DMS53 (cell line): Measurements from ENCODE around the gene SERGEF.

ENCODE experiments used
- DNase-seq: peaks from one replicate; lab custom pipeline; 2025; lab: John Stamatoyannopoulos, UW

Gene SERGEF

GRCh38 chr11:17770917-17771316 lies 241.9 kb downstream of the SERGEF start:
- no peak for DNase-seq

GRCh38 chr11:17770048-17770652 lies 242.7 kb downstream of the SERGEF start:
- DNase-seq, result peak; percentile 94

DNA sequence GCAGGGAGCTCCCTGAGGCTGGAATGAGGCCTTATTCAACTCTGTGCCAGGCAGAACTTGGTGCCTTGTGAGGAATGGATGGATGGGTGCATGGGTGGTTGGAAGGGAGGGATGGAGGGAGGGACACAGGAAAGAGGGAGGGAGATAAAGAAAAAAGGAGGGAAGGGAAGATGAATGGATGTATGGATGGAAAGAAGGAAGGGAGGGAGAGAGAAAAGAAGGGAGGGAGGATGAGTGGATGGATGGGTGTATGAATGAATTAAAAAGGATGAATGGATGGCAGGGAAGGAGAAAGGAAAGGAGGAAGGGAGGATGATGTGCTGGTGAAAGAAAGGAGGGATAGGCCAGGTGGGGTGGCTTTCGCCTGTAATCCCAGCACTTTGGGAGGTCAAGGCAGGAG lies 243.6 kb downstream of the SERGEF start:
- no peak for DNase-seq

GRCh38 chr11:17768547-17768946 lies 244.3 kb downstream of the SERGEF start:
- no peak for DNase-seq

GRCh38 chr11:17767914-17768313 lies 244.9 kb downstream of the SERGEF start:
- DNase-seq, result no peak

GRCh38 chr11:17767301-17767885 lies 245.5 kb downstream of the SERGEF start:
- DNase-seq, result no peak

DNA sequence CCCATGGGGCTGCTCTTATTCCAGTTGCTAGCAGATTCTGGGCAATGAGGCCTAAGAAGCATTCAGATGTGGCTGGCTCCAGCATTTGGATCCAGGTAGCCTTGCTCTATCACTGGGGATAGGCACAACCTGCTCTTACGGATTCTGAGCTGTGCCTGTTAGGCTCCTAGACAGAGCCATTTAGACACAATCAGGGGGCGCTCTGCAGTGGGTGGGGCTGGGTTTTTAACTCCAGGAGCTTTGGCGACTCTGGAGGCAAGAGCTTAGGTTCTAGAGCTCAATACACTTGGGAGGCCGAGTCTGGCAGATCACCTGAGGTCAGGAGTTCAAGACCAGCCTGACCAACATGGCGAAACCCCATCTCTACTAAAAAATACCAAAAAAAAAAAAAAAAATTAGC lies 246.3 kb downstream of the SERGEF start:
- no peak for DNase-seq

GRCh38 chr11:17766073-17766359 lies 246.8 kb downstream of the SERGEF start:
- peak; percentile 10 for DNase-seq

DNA sequence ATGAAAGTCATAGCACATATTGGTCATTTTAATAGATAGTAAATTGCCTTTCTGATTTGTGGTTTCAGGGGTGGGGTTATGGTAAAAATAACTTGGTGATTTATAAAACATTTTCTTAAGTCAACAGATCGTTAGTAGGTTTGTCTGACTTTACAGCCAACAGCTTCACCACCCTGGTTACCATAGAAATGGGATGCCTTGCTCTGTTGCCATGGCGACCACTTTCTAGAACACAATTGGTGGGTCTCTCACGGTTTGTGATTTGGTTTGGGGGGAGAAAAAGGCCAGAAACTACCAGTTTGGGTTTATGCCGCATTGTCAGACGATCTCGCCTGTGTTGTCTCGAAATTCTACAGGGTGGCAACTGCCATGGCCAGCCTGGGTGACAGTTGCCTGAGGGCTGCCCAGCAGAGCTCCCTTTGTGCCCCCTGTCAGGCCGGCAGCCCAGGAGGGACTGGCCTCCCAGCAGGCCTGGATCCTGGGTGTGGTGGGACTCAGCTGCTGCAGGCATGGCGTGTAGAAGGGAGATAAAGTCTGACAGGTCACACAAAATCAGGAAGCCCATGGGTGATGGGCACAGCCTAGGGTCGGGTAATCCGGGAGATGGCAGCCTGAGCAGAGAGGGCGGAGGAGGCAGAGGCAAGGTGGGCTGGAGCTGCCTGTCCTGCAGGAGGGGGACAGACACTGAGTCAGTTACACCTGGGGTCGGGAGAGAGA lies 247.3 kb downstream of the SERGEF start:
- peak; percentile 29 for DNase-seq

GRCh38 chr11:17764446-17765218 lies 248.2 kb downstream of the SERGEF start:
- DNase-seq, result no peak

DNA sequence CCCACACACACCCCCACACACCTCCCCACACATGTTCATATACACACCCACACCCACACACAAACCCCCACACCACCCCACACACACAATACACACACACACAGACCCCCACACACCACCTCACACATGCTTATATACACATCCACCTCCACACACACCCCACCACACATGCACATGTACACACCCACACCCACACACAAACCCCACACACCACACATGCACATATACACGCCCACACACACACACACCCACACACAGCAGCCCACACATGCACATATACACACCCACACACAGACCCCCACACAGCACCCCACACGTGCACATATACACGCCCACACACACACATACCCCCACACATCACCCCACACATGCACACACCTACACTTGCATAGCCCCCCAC lies 249.1 kb downstream of the SERGEF start:
- DNase-seq, result no peak

DNA sequence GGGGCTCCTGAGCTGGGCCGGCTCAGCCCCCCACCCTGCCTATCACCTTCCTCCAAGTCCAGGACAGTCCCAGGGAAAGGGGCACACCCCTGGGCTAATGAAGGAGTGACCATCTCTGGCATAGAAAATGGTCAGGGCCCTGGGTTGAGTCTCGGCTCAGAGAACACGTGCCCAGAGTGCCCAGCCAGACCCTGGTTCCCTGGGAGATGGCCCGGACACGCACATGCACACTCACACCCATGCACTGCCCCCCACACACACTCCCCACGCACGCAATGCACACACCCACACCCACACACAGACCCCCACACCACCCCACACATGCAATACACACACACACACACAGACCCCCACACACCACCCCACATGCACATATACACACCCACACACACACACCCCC lies 249.6 kb downstream of the SERGEF start:
- no peak for DNase-seq

- DNase-seq, result peak; percentile 17
Measured at GRCh38 chr11:17762309-17762974, 250.4 kb downstream of the SERGEF start.

DNA sequence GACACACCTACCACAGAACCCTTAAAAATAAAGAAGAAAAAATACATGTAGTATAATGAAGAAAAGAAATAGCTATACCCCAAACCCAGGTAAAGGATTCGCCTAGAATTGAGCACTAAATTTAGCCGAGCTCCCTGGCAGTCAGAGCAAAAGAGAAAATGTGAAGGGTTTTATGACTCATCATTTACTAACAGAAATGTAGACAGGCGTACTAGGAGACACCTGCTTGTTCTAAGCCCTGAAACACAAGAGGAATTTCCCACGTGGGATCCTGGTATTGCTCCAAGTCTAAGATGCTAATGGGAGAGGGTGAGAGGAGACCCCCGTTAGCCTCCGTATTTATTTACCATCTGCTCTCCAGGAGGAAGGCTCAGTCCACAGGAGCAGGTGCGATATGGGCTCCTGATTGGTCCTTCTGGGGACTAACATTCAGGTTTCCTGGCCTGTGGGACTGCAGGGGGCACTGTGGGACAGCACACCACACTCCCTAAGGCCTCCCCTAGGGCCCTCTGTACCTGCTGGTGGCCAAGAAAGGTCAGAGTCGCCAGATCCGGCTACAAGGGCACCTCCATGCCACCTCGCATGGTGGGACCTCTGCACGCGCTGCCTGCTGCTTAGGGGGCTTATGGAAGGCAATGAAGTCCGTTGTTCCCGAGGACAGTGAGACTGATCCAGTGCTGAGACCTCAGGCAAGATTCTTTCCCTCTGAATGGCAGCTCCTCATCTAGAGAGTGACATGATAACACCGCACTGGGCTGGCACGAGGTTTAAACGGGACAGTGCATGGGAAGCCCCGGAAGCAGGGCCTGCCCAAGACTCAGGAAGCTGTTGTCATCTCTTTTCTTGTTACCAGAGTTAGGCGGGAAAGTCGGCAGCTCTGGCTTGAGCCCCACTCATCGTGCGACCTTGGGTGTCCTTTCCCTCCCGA lies 252.5 kb downstream of the SERGEF start:
- peak; percentile 96 for DNase-seq

DNA sequence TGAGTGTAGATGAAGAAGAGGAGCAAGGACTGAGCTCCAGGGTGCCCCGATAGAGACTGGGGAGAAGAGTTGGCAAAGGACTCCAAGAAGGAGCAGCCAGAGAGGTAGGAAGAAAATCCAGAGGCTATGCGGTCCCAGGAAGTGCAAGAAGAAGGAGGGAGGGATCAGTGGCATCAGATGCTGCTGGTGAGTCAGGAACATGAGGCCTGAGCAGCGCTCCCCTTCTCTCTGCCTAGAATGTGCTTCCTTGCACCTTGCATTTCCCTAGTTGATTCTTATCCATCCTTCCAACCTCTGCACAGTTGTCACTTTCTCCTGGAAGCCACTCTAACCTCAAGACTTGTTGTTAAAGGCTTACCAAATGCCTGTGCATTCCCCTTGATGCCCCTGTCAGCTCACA lies 257.0 kb downstream of the SERGEF start:
- DNase-seq, result no peak

GRCh38 chr11:17753641-17754040 lies 259.2 kb downstream of the SERGEF start:
- DNase-seq, result no peak

GRCh38 chr11:17753153-17753552 lies 259.7 kb downstream of the SERGEF start:
- no peak for DNase-seq

- no peak for DNase-seq
Measured at GRCh38 chr11:17752144-17752543, 260.7 kb downstream of the SERGEF start.

GRCh38 chr11:17751558-17751957 lies 261.3 kb downstream of the SERGEF start:
- DNase-seq, result no peak

- no peak for DNase-seq
Measured at GRCh38 chr11:17750801-17751165, 262.1 kb downstream of the SERGEF start.

GRCh38 chr11:17750013-17750800 lies 262.6 kb downstream of the SERGEF start:
- no peak for DNase-seq
